K562 (cell line): Measurements from ENCODE around the gene ANKRD44. TPM values are rescaled to one million over a fixed set of nuclear protein-coding genes. Genes with fewer than 3 reads are reported as not detected.

Experiments used
- ATAC-seq: fragments of 200-7000 bp; cut with Tn5 transposase; 3 replicates; pipeline ENCODE4 v1.9.1; 2020; ENCODE audit warnings: moderate library complexity
- BruUV-seq: library from RNA; stranded (reverse); fragments of 400-500 nt; replicated peaks from 2 replicates; lab custom pipeline; 2021; lab: Mats Ljungman, UMichigan
- CTCF ChIA-PET: fragments of 300-600 bp; formaldehyde crosslinking; extraction: SDS; loops from one replicate; lab custom pipeline; 2021; ENCODE audit warnings: low intra/inter-chr PET ratio; lab: Yijun Ruan, JAX
- POLR2A ChIA-PET: fragments of 300-600, 350-650 bp; sonication (Branson Sonifier 250); formaldehyde crosslinking; extraction: SDS; loops from one replicate; lab custom pipeline; 2021; ENCODE audit warnings: antibody characterized with exemption, inconsistent platforms; lab: Yijun Ruan, JAX
- DNase-seq, 4 experiments: peaks; one replicate each; pipeline versions ENCODE4 v3.0.0 to v3.0.0-alpha.2; 2011 to 2018; ENCODE audit warnings: low spot score in 3 of 4, mixed read lengths in 3 of 4; ENCODE audit errors: extremely low read depth in 1 of 4
- FAIRE-seq: peaks from 2 replicates; lab custom pipeline; 2011; peaks lifted over from hg19 to GRCh38; lab: Jason Lieb, UNC
- H2AFZ ChIP-seq: 2 replicates; pipeline ENCODE4 v1.6.0; 2011; ENCODE audit warnings: low read depth, low read length, control low read depth, inconsistent platforms
- H3K27ac ChIP-seq: fragments of 200-600 bp; 3 replicates; pipeline ENCODE4 v1.8.0; 2011; ENCODE audit warnings: low read depth, mild to moderate bottlenecking, control low read depth, inconsistent platforms, low read length, moderate library complexity, mixed read lengths; ENCODE audit errors: extremely low read depth
- H3K27me3 ChIP-seq, 2 experiments: fragments of 300-600 bp in 1 of 2; 2 replicates in 1 of 2; 3 replicates in 1 of 2; pipeline versions ENCODE4 v1.6.0 to v1.8.0; 2011; ENCODE audit warnings: inconsistent platforms in 2 of 2, low read length in 2 of 2, mild to moderate bottlenecking in 1 of 2, mixed read lengths in 1 of 2, moderate library complexity in 1 of 2; ENCODE audit not compliant: control insufficient read depth in 2 of 2, insufficient read depth in 2 of 2
- H3K36me3 ChIP-seq: fragments of 300-600 bp; 3 replicates; pipeline ENCODE4 v1.8.0; 2011; ENCODE audit warnings: mild to moderate bottlenecking, low read length, inconsistent platforms; ENCODE audit not compliant: control insufficient read depth, insufficient read depth
- H3K4me1 ChIP-seq, 2 experiments: fragments of 200-600 bp in 1 of 2; replicated peaks in 1 of 2; 2 replicates in 1 of 2; 3 replicates in 1 of 2; pipeline versions ENCODE4 v1.5.1 to v1.8.0; 2011; ENCODE audit warnings: inconsistent platforms in 2 of 2, low read length in 2 of 2, mild to moderate bottlenecking in 1 of 2, mixed read lengths in 1 of 2, moderate library complexity in 1 of 2; ENCODE audit not compliant: control insufficient read depth in 2 of 2, insufficient read depth in 2 of 2
- H3K4me2 ChIP-seq: 2 replicates; pipeline ENCODE4 v1.6.1; 2011; ENCODE audit warnings: low read length, control low read depth, inconsistent platforms, mixed read lengths; ENCODE audit not compliant: insufficient read depth
- H3K4me3 ChIP-seq: fragments of 200-600 bp; sonication (generic), shearing (Covaris generic); 2 replicates; pipeline ENCODE4 v1.5.1; 2016; ENCODE audit warnings: control low read depth, inconsistent platforms
- H3K79me2 ChIP-seq: fragments of 200-600 bp; 3 replicates; pipeline ENCODE4 v1.8.0; 2011; ENCODE audit warnings: low read length, inconsistent platforms; ENCODE audit not compliant: control insufficient read depth, insufficient read depth
- H3K9ac ChIP-seq, 2 experiments: 2 replicates each; pipeline versions ENCODE4 v1.6.0 to v1.6.1; 2011; ENCODE audit warnings: low read depth in 2 of 2, low read length in 2 of 2, control low read depth in 1 of 2, inconsistent platforms in 1 of 2, mild to moderate bottlenecking in 1 of 2, mixed read lengths in 1 of 2; ENCODE audit not compliant: insufficient read depth in 1 of 2
- H3K9me1 ChIP-seq: one replicate; pipeline ENCODE4 v1.6.0; 2011; ENCODE audit warnings: inconsistent platforms, mild to moderate bottlenecking, low read length, moderate library complexity; ENCODE audit not compliant: control insufficient read depth, insufficient read depth
- H3K9me3 ChIP-seq: replicated peaks from 2 replicates; pipeline ENCODE4 v1.5.1; 2011; ENCODE audit warnings: low read depth, low read length, inconsistent platforms; ENCODE audit not compliant: control insufficient read depth, insufficient read depth
- H4K20me1 ChIP-seq: replicated peaks from 2 replicates; pipeline ENCODE4 v1.6.1; 2011; ENCODE audit warnings: low read length, inconsistent platforms, mixed read lengths; ENCODE audit not compliant: control insufficient read depth, insufficient read depth
- ARID2 ChIP-seq: fragments of 450-650 bp; IDR thresholded peaks from 2 replicates; pipeline ENCODE4 v1.6.1; 2017; ENCODE audit warnings: antibody characterized with exemption, mild to moderate bottlenecking
- ATF1 ChIP-seq, 2 experiments: fragments of 450-650 bp in 1 of 2; IDR thresholded peaks; 2 replicates each; pipeline ENCODE4 v1.6.1; 2016; ENCODE audit warnings: missing compliant biosample characterization in 1 of 2, missing genetic modification characterization in 1 of 2
- CBX1 ChIP-seq: sonication (generic); IDR thresholded peaks from 2 replicates; pipeline ENCODE4 v1.6.1; 2016; ENCODE audit warnings: antibody characterized with exemption, low read depth, mild to moderate bottlenecking
- CCAR2 ChIP-seq: fragments of 200-400 bp; formaldehyde crosslinking; IDR thresholded peaks from 2 replicates; pipeline ENCODE4 v1.6.1; 2017; ENCODE audit warnings: mild to moderate bottlenecking, low read depth, low read length
- CREM ChIP-seq: IDR thresholded peaks from 2 replicates; pipeline ENCODE4 v1.6.1; 2014; ENCODE audit warnings: antibody characterized with exemption, low read depth
- CSDE1 ChIP-seq, 2 experiments: fragments of 450-650 bp; IDR thresholded peaks; 2 replicates each; pipeline ENCODE4 v1.6.1; 2016; ENCODE audit warnings: mild to moderate bottlenecking in 1 of 2
- FOXP1 ChIP-seq: sonication (generic); formaldehyde crosslinking; IDR thresholded peaks from 2 replicates; pipeline ENCODE4 v1.8.0; 2022; ENCODE audit warnings: mild to moderate bottlenecking, missing genetic modification reagents
- MECOM ChIP-seq: fragments of 250-450 bp; sonication (Bioruptor Pico); IDR thresholded peaks from 2 replicates; pipeline ENCODE4 v1.8.0; 2022; ENCODE audit warnings: inconsistent platforms
- MTF1 ChIP-seq: fragments of 250-450 bp; sonication (Bioruptor Pico); IDR thresholded peaks from 2 replicates; pipeline ENCODE4 v1.9.0; 2021; ENCODE audit warnings: moderate library complexity, mild to moderate bottlenecking, inconsistent platforms, borderline replicate concordance
- STAT5A ChIP-seq: IDR thresholded peaks from 2 replicates; pipeline ENCODE4 v1.6.1; 2012; ENCODE audit warnings: low read length, inconsistent platforms, borderline replicate concordance
- STAT5B ChIP-seq: fragments of 250-450 bp; sonication (Bioruptor Pico); IDR thresholded peaks from 2 replicates; pipeline ENCODE4 v1.8.0; 2021; ENCODE audit warnings: mild to moderate bottlenecking, inconsistent platforms
- TAF1 ChIP-seq: IDR thresholded peaks from 2 replicates; pipeline ENCODE4 v1.6.1; 2011; ENCODE audit warnings: mild to moderate bottlenecking, low read length, moderate library complexity; ENCODE audit not compliant: insufficient read depth, control insufficient read depth, severe bottlenecking; ENCODE audit errors: extremely low read depth
- ZNF282 ChIP-seq: sonication (generic); formaldehyde crosslinking; IDR thresholded peaks from 2 replicates; pipeline ENCODE4 v1.8.1; 2023; ENCODE audit warnings: missing genetic modification reagents
- ZNF347 ChIP-seq: fragments of 450-650 bp; formaldehyde crosslinking; IDR thresholded peaks from 2 replicates; pipeline ENCODE4 v1.4.0; 2020; ENCODE audit warnings: low read depth, mild to moderate bottlenecking, moderate library complexity
- WGBS: fragments of 100-300 bp; shearing (Covaris generic); methylation state at CpG from one replicate; pipeline ENCODE4 v1.1.6; 2016; ENCODE audit warnings: low coverage, mixed read lengths; ENCODE audit not compliant: insufficient coverage; ENCODE audit errors: missing lambda C conversion rate; 5-methylcytosine and 5-hydroxymethylcytosine counted together
- in situ Hi-C: fragments of 300-500 bp; cut with MboI; formaldehyde crosslinking; loops from 4 replicates; pipeline ENCODE4 v1.15.0; 2018; ENCODE audit warnings: inconsistent platforms, mixed read lengths
- intact Hi-C: fragments of 100-400 bp; cut with micrococcal nuclease; formaldehyde crosslinking; loops from 2 replicates; pipeline ENCODE4 v1.14.2; 2022
- polyA plus RNA-seq, 8 experiments: library from polyadenylated mRNA; depleted of rRNA in 4 of 8; stranded (reverse) in 5 of 8; unstranded in 3 of 8; fragments of >200 nt; fragmentation: Nextera tagmentation in 2 of 8; fragmentation: Illumina TruSeq in 1 of 8; extraction: Ambion mirVana in 2 of 8; extraction: Trizol in 1 of 8; gene quantifications; 2 replicates each; pipeline versions ENCODE4 v1.2.1 to v1.2.3, GENCODE V29; 2011 to 2014; ENCODE audit warnings: inconsistent platforms in 1 of 8, missing spikeins in 1 of 8
- total RNA-seq, 7 experiments: library from RNA; depleted of rRNA in 6 of 7; stranded (reverse); fragments of >200 nt in 6 of 7; fragmentation: Illumina TruSeq in 2 of 7; extraction: Trizol in 2 of 7; gene quantifications; 2 replicates each; pipeline versions ENCODE4 v1.2.1 to v1.2.3, GENCODE V29; 2011 to 2021; ENCODE audit warnings: low replicate concordance in 1 of 7
- TF ChIP-seq, protein P1 (sequence below): IDR thresholded peaks from 2 replicates; pipeline ENCODE4 v1.6.1; 2011; ENCODE audit not compliant: insufficient read length; ENCODE audit errors: extremely low read depth
- TF ChIP-seq, protein P2 (sequence below): sonication (generic); formaldehyde crosslinking; IDR thresholded peaks from 2 replicates; pipeline ENCODE4 v1.8.1; 2023; ENCODE audit warnings: mild to moderate bottlenecking, missing genetic modification reagents

ANKRD44 gene
- total and polyA plus RNA-seq, 9 of the 15 experiments (the other 6 are each of a cell fraction or from before 2014, with no cell fraction given), result 0.03 to 0.64 (median 0.07) TPM; not detected in 3

DNA sequence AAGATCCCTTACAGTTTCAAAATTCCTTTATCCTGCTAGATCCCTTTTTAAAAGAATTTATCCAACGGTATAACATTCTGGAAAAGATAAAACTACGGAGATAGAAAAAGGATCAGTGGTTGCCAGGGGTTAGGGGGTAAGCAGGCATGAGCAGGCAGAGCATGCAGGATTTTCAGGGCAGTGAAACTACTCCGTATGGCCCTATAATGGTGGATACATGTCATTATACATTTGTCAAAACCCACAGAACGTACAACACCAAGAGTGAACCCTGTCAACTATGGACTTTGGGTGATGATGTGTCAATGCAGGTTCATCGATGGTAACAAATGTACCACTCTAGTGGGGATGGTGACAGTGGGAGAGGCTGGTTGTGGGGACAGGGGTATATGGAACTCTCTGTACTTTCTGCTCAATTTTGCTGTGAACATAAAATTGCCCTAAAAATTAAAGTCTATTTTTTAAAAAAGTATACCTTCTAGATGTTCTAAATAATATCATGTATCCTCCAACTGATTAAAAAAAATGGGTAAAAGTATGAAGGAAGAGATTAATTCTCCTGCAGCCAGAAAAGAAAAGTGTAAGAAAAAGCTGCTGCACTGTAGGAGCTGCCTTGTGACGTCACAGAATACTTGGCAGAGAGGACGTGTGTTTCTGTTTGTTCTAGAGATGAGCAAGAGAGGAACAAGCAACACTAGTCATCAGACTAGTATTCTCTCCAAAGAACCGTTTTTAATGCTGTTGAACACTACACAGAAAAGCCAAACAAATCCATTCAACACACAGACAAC, 23.6 kb downstream of the ANKRD44 start:
- 2% methylated on average over 8 of the region's 8 CpGs for WGBS
- no peak overlapping the region for H3K27ac ChIP-seq
- no peaks in the 10 kb centered on the region for H3K9me3 ChIP-seq
- FAIRE-seq (no peak), DNase-seq (no peak), ATAC-seq (no peak)
- H3K9ac ChIP-seq, result no peak overlapping the region
- no peaks in the 10 kb centered on the region for H3K4me1 ChIP-seq
- no peaks in the 10 kb centered on the region for H3K9me1 ChIP-seq
- H4K20me1 ChIP-seq, result no peaks in the 10 kb centered on the region
- no peaks in the 10 kb centered on the region for H3K79me2 ChIP-seq
- no peaks in the 10 kb centered on the region; a peak in 1 of 5 replicates for H3K27me3 ChIP-seq
- in situ Hi-C loops, result no loop called here
- no peak overlapping the region for H3K4me2 ChIP-seq
- no peak overlapping the region for H3K4me3 ChIP-seq
- CTCF ChIA-PET, result no interaction called here
- no TSS peak for BruUV-seq
- POLR2A ChIA-PET, result no interaction called here
- H3K36me3 ChIP-seq, result no peaks in the 10 kb centered on the region
- TF ChIP-seq ATF1 (CRISPR knock-in tag; IDR thresholded peaks at IDR 0.05) (no peak), ATF1 (tag; IDR thresholded peaks at IDR 0.05) (peak; percentile 80), CCAR2 (no peak), TAF1 (no peak), CREM (0 out of 2 replicates have a peak, but pooled peaks have one; percentile 36), CBX1 (no peak)
- H2AFZ ChIP-seq, result no peak overlapping the region
- intact Hi-C loops, result no loop called here

DNA sequence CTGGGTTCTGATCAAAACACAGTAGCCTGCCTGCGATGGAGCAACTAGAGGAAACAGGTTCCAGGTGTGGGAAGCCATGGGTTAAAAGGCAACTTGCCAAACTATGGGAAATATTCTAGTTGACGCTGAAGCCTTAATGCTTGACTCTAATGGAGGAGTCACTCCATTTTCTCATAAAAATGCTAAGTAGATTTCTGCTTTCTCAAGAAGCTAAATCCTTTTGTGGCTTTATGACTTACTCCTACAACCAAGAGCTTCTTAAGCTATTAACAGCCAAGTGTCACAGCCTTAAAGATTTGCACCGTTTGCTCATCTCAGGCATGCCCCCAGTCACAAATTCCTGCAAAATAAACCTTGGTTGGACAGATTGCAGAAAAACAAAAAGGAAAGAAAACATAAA, 25.2 kb downstream of the ANKRD44 start:
- H2AFZ ChIP-seq, result no peak overlapping the region
- no peak overlapping the region for H3K4me2 ChIP-seq
- no peak overlapping the region for H3K4me3 ChIP-seq
- FAIRE-seq (no peak), DNase-seq (no peak), ATAC-seq (no peak)
- in situ Hi-C loops (no loop called here), intact Hi-C loops (no loop called here)
- no peaks in the 10 kb centered on the region for H3K36me3 ChIP-seq
- 0% methylated on average over 3 of the region's 3 CpGs for WGBS
- no peak overlapping the region for H3K9ac ChIP-seq
- H3K4me1 ChIP-seq, result no peaks in the 10 kb centered on the region
- no peaks in the 10 kb centered on the region for H3K79me2 ChIP-seq
- no TSS peak for BruUV-seq
- CTCF ChIA-PET, result no interaction called here
- no peaks in the 10 kb centered on the region for H4K20me1 ChIP-seq
- POLR2A ChIA-PET, result no interaction called here
- no peaks in the 10 kb centered on the region for H3K9me3 ChIP-seq
- H3K27ac ChIP-seq, result no peak overlapping the region
- no peaks in the 10 kb centered on the region for H3K9me1 ChIP-seq
- no peaks in the 10 kb centered on the region; a peak in 1 of 5 replicates for H3K27me3 ChIP-seq
- TF ChIP-seq MTF1 (CRISPR knock-in tag), result no peak
- TF ChIP-seq STAT5A, result no peak
- TF ChIP-seq ZNF282 (CRISPR knock-in tag), result no peak
- TF ChIP-seq, protein P1, sequence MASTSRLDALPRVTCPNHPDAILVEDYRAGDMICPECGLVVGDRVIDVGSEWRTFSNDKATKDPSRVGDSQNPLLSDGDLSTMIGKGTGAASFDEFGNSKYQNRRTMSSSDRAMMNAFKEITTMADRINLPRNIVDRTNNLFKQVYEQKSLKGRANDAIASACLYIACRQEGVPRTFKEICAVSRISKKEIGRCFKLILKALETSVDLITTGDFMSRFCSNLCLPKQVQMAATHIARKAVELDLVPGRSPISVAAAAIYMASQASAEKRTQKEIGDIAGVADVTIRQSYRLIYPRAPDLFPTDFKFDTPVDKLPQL, result no peak
- TF ChIP-seq, protein P2, sequence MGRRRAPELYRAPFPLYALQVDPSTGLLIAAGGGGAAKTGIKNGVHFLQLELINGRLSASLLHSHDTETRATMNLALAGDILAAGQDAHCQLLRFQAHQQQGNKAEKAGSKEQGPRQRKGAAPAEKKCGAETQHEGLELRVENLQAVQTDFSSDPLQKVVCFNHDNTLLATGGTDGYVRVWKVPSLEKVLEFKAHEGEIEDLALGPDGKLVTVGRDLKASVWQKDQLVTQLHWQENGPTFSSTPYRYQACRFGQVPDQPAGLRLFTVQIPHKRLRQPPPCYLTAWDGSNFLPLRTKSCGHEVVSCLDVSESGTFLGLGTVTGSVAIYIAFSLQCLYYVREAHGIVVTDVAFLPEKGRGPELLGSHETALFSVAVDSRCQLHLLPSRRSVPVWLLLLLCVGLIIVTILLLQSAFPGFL (CRISPR knock-in tag), result no peak
- no peak for TF ChIP-seq CSDE1 (IDR thresholded peaks at IDR 0.05)
- TF ChIP-seq ARID2, result no peak
- no peak for TF ChIP-seq MECOM (CRISPR knock-in tag)
- no peak for TF ChIP-seq FOXP1 (CRISPR knock-in tag)
- TF ChIP-seq ZNF347 (CRISPR knock-in tag), result no peak
- no peak for TF ChIP-seq STAT5B (CRISPR knock-in tag)
